ENCODE results near the gene CLCA2.

DNA sequence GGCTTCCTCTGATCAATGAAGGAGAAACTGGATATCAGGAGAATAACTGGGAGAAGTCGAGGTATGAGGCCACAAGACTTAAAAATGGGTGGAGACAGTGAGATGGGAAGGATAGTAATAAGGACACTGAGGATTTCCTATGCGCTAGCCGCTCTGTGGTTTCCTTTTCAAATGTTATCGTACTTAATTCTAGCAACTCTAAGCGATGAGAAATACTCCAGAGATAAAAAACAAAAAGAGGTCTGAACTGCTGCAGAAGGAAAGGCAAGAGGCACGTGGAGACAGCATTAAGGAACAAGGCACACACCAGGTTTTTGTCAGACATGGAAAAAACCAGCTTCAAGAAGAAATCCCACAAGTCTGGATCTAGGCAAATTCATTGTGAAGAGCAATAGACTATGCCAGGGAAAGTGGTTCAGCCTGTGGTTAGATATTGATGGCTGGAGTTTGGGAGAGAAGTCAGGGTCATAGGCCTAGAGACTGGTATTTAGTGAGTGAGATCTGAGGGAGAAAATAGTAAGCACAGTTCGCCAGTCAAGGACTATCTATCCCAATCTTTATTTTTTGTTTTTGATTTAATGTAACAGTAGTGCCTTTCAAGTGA, 5.3 kb downstream of the CLCA2 start:
- no peak for TF ChIP-seq CTCF (IDR thresholded peaks at IDR 0.05; ENCODE audit: poor library complexity)
- no peak for TF ChIP-seq EZH2 (IDR thresholded peaks at IDR 0.05; ENCODE audit: borderline replicate concordance)
